Endothelial cell (in vitro differentiated cells): ENCODE results near the gene CAPZB. TPM values are rescaled to one million over a fixed set of nuclear protein-coding genes. Genes with fewer than 3 reads are reported as not detected.
A peak's percentile ranks its signal among the peaks of the same experiment; 100 is the strongest.

Source experiments
- DNase-seq: peaks from one replicate; pipeline ENCODE4 v3.0.0; 2021; ENCODE audit warnings: low spot score
- H3K27ac Mint-ChIP-seq: one replicate; pipeline ENCODE4 v1.8.0; 2021; ENCODE audit warnings: mixed read lengths, inconsistent platforms; ENCODE audit not compliant: unreplicated experiment
- H3K27me3 Mint-ChIP-seq: one replicate; pipeline ENCODE4 v1.8.0; 2021; ENCODE audit warnings: mild to moderate bottlenecking, moderate library complexity, mixed read lengths, inconsistent platforms; ENCODE audit not compliant: unreplicated experiment
- H3K36me3 Mint-ChIP-seq: one replicate; pipeline ENCODE4 v1.8.0; 2021; ENCODE audit warnings: mild to moderate bottlenecking, low read depth, mixed read lengths, inconsistent platforms; ENCODE audit not compliant: unreplicated experiment
- H3K4me1 Mint-ChIP-seq: one replicate; pipeline ENCODE4 v1.8.0; 2021; ENCODE audit warnings: mild to moderate bottlenecking, mixed read lengths, inconsistent platforms; ENCODE audit not compliant: unreplicated experiment
- H3K4me3 Mint-ChIP-seq: one replicate; pipeline ENCODE4 v1.8.0; 2021; ENCODE audit warnings: mild to moderate bottlenecking, mixed read lengths, inconsistent platforms; ENCODE audit not compliant: unreplicated experiment
- H3K9me3 Mint-ChIP-seq: one replicate; pipeline ENCODE4 v1.8.0; 2021; ENCODE audit warnings: mixed read lengths, inconsistent platforms; ENCODE audit not compliant: unreplicated experiment
- CTCF ChIP-seq: fragments of 200-600 bp; sonication (generic); IDR thresholded peaks from one replicate; pipeline ENCODE4 v1.5.0; 2021; ENCODE audit warnings: antibody characterized with exemption; ENCODE audit not compliant: unreplicated experiment
- total RNA-seq: library from RNA; stranded (reverse); fragmentation: NEBNext Ultra II Directional; extraction: Animal tissue kit (Norgen Biotek cat#: 25700); gene quantifications from one replicate; pipeline ENCODE4 v1.2.1, GENCODE V29; 2021; ENCODE audit not compliant: unreplicated experiment

CAPZB gene
- total RNA-seq, 1 donor from 2014 or later, result 414 TPM

GRCh38 chr1:19381261-19381660 lies 104.1 kb downstream of the CAPZB start:
- peaks cover 42% of the 10 kb centered on the region for H3K36me3 Mint-ChIP-seq
- H3K27me3 Mint-ChIP-seq, result peaks cover 3% of the 10 kb centered on the region
- no peaks in the 10 kb centered on the region for H3K4me1 Mint-ChIP-seq
- TF ChIP-seq CTCF, result no peak
- no peak overlapping the region for H3K4me3 Mint-ChIP-seq
- no peak overlapping the region for H3K27ac Mint-ChIP-seq
- DNase-seq, result no peak
- H3K9me3 Mint-ChIP-seq, result no peaks in the 10 kb centered on the region

GRCh38 chr1:19377812-19378718 lies 107.3 kb downstream of the CAPZB start:
- Mint-ChIP-seq H3K4me1 (no peaks in the 10 kb centered on the region), H3K27me3 (peaks cover 3% of the 10 kb centered on the region), H3K4me3 (peak overlapping the region; percentile 62), H3K36me3 (peaks cover 33% of the 10 kb centered on the region), H3K9me3 (no peaks in the 10 kb centered on the region), H3K27ac (peak overlapping the region; percentile 74)
- no peak for TF ChIP-seq CTCF
- no peak for DNase-seq

- Mint-ChIP-seq H3K4me3 (no peak overlapping the region), H3K9me3 (no peaks in the 10 kb centered on the region), H3K36me3 (peaks cover 38% of the 10 kb centered on the region), H3K27me3 (peaks cover 3% of the 10 kb centered on the region), H3K27ac (no peak overlapping the region), H3K4me1 (no peaks in the 10 kb centered on the region)
- no peak for DNase-seq
- no peak for TF ChIP-seq CTCF
These were observed 108.6 kb downstream of the CAPZB start for GRCh38 chr1:19376428-19377372.

- H3K4me3 Mint-ChIP-seq, result peak overlapping the region; percentile 80
- no peaks in the 10 kb centered on the region for H3K4me1 Mint-ChIP-seq
- DNase-seq, result no peak
- peaks cover 5% of the 10 kb centered on the region for H3K27me3 Mint-ChIP-seq
- H3K9me3 Mint-ChIP-seq, result no peaks in the 10 kb centered on the region
- peaks cover 38% of the 10 kb centered on the region for H3K36me3 Mint-ChIP-seq
- no peak for TF ChIP-seq CTCF
- no peak overlapping the region for H3K27ac Mint-ChIP-seq
These were observed 109.5 kb downstream of the CAPZB start for GRCh38 chr1:19375631-19376400.
